ENCODE data around the gene TMPRSS9.

TMPRSS9 gene

GRCh38 chr19:2424686-2425621 lies 64.9 kb downstream of the TMPRSS9 start:
- no peak for DNase-seq

GRCh38 chr19:2425622-2426581 lies 65.8 kb downstream of the TMPRSS9 start:
- DNase-seq, result no peak

DNA sequence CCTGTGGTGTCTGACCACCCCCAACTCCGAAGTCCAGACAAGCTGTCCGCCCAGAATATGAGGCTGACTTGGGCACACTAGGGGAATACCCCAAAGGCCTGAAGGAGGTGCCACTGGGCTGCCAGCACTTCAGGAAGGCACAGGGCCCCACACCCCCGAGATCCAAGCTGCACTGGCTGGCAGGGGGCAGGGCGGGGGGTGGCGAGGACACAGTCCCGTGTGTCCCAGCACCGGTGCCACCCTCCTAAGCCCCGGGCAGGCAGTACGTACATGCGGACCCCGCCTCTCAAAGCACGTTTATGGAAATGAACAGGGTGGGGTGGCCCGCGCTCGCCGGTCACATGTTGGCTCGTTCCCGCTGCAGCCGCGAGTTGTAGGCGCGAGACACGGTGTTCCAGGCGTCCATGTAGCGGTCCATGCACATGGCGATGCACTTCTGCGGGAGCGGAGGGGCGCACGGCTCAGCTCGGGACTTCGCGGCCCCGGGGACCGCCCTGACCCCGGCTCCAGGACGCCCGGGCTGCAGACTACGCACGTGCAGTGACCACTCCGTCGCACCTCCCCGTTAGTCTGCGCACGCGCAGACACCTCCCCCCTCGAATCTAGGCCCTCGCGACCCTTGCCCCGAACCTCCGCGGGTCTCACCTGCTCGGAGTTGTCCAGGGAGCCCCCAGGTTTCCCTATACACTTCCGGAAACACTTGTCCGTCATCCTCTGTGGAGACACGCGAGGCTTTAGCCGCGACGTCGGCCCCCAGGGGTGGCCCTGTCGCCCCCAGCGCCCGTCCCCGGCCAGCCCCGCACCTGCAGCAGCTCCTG lies 66.8 kb downstream of the TMPRSS9 start:
- DNase-seq, result peak; percentile 22

DNA sequence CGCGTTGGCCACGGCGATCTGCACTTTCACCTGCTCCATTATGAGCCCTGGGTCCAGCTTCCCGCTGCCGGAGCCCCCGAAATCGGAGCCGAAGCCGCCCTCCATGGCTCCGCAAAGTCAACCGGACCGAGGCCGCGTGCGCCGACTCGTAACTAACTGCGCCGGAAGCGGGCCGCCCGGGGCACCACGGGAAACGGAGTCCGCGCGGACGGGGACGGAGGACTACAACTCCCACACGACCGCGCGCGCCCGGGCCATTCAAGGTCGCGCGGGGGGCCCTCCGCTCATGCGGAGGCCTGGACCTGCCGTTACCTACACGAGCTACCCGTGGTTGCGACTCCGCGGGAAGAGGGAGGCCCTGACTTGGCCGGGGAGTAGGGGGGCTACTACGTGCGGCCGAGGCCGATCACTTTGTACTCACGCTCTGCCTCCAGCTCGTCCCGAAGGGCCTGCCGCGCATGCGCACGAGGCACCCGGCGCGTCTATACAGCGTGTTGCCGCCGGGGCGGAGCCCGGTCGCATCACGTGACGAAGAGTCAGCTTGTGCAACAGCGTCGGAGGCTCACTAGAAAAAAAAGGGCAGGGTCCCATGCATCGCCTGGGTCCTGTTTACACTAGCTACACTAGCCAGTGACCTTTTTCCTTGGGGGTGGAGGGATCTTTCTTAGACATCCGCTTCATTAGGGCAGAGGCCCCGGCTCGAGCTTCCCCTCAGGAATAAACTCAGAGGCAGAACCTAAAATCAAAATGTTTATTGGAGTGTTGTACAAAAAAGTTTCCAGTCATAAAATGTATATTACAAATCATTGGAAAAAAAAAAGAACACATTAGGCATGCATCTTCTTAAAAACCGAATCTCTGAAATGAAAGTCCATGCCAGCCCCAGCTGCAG lies 67.6 kb downstream of the TMPRSS9 start, which contains the start of gene TIMM13:
TSS of gene TIMM13 (minus strand) at position 158 of the 892 bp plus-strand sequence. CDS start at position 105, 53 bp downstream.
- DNase-seq, result peak; percentile 91

- no peak for DNase-seq
Measured at GRCh38 chr19:2428321-2428690, 68.2 kb downstream of the TMPRSS9 start.

DNA sequence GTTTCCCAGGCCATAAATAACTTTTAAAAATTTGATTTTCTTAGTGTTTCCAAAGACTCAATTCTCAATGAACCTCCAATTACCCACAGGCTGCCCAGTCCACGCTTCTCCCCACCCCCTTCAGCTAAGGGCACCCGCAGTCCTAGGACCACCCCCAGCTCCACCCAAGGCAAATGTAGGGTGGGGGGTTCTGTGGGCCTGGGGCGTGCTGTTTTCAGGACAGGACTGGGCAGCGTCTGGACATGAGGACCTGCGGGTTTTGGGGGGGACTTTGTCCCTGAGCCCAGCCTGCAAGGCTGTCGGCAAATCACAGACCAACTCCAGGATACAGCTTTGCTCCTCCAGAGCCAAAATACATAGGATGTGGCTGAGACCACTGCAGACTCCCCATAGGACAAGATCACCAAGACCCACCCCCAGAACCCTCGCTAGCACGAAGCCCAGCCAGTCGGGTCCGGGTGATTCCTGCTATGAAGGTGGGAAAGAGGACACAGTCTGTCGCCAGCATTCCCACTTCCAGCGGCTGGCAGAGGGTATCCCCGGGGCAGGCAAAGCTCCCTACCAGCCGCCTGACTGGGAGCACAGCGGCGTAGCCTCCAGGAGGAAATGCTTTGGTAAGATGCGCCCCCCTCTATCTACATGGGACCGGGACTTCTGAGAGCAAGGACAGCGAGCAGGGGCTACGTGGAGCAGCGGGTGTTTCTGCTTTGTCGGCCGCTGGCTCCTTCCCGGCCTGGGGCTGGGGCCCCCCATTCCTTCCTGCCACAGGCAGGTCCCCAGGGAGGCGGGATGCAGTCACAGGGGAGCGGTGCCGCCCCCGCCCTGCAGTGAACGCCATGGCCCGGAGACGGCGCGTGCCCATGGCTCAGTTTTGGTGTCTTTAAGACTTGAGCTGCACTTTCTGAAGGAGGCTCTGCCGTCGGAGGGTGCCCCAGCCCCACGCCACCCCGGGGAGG lies 69.0 kb downstream of the TMPRSS9 start:
- DNase-seq, result no peak

DNA sequence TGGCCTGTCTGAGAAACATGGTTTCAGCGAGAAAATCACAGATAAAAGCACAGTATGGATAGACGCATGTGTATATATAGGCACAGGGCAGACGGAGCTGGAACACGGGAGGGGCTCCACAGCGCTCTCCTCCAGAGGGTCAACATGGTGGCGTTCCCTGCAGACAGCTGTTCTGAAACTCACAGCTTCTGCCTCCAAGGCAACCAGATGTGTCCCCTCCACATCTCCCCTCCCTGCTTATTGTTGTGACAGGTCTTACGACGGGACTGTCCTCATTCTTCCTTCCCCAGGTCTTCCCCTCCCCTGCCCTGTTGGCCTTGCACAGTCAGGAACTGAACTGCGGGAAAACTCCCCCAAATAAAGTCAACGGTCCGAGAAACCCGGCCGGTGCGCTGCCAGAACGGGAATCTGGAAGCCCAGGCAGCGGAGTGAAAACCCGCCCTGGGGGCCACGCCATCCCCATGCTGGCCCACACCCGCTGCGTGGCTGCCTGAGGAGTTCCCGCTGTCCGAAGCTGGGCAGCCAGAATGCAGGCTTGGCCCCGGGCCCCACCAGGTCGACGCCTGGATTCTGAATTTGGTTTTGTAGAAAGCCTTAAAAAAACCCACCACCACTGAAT lies 70.0 kb downstream of the TMPRSS9 start:
- no peak for DNase-seq

DNA sequence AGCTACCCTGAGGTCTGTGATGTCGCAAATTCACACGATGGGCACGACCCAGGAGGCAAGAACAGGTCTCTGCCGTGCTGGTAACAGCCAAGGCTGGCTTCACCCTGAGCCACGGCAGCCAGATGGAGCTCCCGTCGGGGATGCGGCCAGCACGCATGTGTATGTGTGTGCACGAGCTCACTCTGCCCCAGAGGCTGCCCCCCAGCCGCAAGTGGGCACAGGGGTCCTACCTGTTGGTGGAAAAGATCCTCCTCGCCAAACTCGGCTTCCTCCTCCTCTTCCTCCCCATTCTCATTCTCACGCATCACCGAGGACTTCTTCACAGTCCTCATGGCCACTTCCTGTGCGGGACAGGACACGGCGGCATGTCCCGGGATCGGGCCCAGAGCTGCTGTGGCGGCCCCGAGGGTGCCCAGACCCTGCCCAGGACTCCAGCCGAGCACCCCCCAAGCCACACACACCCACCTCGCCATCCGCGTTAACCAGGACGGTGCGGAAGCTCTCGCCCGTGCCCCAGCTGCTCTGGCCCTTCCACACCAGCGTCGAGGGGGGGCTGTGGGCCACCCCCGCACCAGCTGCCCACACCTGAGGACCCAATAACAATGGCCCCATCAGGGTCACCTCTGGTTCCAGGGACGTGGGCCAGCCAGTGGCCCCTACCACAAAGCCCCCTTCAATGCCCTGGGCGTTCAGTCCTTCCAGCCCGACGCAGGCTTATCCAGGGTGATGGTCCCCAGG lies 71.4 kb downstream of the TMPRSS9 start:
- DNase-seq, result no peak

DNA sequence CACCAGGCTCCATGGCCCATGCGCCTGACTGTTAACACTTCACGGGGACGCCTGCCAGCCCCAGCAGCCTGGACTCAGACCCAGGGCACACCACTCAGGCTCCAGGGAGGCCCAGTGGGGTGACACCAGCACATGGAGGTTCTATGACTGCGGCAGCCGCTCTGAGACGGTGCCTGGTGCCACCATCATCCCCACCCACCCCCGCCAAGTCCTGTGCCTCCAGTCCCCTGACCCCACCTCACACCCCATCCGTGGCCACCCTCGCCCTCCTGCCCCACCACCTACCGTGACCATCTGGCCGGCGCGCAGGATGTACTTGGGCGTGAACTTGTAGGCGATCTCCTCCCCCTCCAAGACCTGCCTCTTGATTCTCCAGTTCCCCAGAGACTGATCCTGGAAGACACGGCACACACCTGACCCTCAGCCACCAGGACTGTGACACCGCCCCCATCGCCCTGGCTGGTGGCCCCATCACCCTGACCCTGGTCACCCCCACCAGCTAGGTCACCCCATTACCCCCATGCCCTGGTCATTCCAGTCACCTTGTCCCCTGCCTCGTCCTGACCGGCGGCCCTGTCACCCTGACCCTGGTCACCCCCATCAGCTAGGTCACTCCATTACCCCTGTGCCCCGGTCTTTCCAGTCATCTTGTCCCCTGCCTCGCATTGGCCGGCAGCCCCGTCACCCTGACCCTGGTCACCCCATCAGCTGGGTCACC lies 72.2 kb downstream of the TMPRSS9 start:
- DNase-seq, result no peak

GRCh38 chr19:2433854-2434253 lies 73.8 kb downstream of the TMPRSS9 start:
- no peak for DNase-seq

DNA sequence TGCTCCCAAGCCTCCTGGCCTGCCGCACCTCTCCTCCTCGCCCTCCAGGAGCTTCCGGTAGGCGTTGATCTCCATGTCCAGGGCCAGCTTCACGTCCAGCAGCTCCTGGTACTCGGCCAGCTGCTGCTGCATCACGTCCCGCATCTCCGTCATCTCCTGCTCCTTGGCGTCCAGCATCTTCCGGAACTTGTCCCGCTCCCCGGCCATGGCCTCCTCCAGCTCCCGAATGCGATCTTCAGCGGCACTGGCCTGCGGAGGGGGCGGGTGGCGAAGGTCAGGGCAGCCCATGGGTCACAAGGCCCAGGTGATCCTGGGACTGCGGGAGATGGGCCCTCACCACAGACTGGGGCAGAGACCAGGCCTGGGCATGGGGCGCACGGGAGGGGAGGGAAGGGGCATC lies 74.2 kb downstream of the TMPRSS9 start:
- no peak for DNase-seq

GRCh38 chr19:2434721-2435265 lies 74.7 kb downstream of the TMPRSS9 start:
- DNase-seq, result no peak

DNA sequence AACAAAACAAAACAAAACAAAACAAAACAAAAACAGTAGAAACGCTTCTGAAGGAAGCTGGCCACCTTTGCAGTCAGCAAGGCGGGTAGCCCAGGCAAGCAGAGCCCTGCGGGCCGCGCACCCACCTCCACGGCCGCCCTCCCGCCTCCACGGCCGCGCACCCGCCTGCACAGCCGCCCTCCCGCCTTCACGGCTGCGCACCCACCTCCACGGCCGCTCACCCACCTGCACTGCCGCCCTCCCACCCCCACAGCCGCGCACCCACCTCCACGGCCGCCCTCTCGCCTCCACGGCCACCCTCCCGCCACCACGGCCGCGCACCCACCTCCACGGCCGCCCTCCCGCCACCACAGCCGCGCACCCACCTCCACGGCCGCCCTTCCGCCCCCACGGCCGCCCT lies 76.3 kb downstream of the TMPRSS9 start:
- no peak for DNase-seq

DNA sequence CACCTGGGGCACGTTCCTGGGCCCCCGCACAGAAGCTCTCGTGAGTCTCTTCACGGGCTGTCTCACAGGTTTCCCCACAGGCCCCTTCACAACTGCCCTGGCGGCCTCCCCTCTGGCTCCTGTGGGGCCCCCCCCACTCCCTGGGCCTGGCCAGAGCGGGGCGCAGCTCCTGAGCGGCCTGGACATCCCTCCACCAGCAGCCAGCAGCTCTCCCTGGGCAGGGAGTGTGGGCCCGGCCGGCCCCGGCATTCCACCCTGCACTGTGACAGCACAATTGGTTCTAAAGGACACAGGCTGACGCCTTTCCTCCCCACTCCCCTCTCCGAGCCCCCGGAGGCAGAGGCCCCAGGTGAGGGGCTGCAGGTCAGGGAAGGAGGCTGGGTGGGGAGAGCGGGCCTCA lies 76.9 kb downstream of the TMPRSS9 start:
- DNase-seq, result no peak

DNA sequence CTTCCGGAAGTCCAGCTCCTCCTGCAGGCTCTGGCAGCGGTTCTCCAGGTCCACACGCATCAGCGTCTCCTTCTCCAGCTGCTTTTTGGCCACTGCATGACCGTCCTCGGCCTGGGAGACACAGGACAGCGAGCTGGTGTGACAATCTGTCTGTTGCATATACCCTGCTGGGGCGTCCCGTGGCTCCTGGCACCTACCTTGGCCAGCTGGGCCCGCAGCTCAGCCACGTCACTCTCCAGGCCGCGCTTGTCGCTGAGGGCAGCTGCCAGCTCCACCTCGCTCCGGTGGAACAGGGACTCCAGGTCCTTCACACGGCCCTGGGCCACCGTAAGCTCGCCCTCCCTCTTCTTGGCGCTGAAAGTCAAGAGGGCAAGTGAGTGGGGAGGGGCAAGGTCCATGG lies 78.1 kb downstream of the TMPRSS9 start:
- no peak for DNase-seq

DNA sequence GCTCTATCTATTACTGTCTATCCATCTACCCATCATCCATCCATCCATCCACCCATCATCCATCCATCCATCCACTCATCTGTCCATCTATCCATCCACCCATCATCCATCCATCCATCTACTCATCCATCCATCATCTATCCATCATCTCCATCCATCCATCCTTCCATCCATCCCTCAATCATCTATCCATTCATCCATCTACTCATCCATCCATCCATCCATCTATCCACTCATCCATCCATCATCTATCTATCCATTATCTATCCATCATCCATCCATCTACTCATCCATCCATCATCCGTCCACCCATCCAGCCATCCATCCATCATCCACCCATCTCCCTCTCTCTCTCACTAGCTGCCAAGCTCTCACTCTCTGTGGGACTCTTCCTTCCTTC lies 80.5 kb downstream of the TMPRSS9 start:
- DNase-seq, result no peak

DNA sequence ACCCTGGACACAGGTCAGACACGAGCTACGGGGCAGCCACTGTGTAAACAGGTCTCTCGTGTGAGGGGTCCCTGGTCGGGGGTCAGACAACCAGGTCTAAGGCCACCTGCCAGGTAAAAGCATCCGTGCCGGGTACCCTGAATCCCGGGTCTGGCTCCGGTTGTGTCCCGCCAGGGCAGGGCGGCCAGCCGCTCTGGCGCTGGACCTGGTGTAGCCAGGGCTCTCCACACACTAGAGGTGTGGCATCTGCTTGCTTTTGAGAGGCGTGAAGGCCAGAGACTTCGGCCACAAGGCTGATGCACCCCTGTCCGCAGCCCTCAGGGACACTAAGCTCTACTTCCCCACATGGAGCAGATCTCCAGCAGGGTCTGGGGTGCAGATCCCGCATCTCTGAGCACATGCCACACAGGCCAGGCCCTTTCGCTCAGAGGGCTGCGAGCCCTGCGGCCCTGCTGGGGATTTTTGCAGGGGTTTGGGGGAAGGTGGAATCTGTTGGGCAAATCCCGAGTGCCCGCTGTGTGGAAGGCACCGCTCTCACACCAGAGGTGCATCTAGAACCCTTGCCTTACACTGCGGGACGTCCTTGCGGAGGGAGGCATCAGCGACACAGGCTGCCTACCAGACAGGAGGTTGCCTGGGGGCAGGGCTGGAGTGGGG lies 81.2 kb downstream of the TMPRSS9 start:
- DNase-seq, result no peak
